ENCODE data around the gene EFEMP1.

Gene EFEMP1

DNA sequence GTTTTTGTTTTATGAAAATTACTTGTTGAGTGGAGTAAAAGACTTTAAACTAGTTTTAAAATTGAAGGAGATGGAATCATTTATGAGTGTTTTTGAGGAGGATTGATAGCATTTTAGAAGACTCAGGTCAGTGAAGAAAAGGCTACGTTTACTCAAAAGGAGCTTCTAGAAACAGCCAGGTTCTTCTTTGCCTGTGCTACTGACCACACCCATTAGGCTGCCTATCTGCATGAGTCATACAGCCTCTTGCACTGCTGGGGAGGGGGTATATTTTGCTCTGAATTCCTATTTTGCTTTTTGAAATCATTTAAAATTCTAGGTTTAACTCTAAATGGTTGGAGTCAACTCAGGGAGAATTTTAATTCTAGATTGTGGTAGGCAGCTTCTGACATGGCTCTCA is 22.3 kb downstream of the EFEMP1 start:
- no peak for DNase-seq (ENCODE audit: insufficient read length, low spot score)
- FAIRE-seq, result no peak

DNA sequence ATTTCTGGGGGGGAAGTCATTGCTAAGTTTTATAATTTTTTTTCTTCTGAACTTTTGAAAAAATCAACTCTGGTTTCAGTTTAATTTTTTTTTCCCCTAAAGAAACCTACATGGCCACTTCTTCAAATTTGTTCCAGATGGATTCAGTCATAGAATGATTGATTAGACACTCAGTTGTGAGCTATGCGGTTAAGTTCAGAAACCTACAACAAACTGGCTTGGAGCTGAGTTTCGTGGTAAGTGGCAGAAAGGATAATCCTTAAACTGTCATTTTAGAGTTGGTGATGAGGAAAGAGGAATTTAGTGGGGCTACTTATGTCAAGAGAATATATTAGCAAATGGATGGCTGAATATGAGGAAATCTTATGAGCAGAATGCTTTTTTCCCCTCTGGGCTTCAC is 23.7 kb downstream of the EFEMP1 start:
- FAIRE-seq (no peak), DNase-seq (ENCODE audit: insufficient read length, low spot score) (no peak)

DNA sequence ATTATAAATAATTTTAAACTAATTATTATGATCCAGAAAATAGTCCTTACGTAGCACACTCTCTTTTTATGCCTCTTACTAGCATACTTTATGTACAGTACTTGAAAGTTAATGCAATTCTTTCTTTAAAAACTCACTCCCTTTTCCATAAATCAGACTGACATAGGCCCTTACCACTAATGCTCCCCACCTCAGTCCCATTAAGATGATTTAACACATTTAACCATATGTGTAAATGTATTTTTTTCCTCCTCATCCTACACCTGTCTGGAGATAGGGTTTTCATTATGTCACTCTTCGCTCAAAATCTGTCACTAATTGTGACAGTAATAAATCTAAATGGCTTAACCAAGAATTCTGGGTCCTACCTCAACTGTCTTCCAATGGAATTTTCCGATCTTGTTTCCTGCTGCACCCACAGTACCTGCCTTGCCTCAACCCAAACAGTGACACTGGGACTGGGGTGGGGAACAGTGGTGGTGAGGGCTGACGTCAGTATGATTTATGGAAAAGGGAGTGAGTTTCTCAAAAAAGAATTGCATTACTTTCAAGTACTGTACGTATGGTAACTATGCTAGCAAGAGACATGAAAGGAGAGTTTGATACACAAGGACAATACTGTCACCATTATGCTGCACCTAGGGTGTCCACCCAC is 25.1 kb downstream of the EFEMP1 start:
- FAIRE-seq, result no peak
- DNase-seq (ENCODE audit: insufficient read length, low spot score), result no peak

DNA sequence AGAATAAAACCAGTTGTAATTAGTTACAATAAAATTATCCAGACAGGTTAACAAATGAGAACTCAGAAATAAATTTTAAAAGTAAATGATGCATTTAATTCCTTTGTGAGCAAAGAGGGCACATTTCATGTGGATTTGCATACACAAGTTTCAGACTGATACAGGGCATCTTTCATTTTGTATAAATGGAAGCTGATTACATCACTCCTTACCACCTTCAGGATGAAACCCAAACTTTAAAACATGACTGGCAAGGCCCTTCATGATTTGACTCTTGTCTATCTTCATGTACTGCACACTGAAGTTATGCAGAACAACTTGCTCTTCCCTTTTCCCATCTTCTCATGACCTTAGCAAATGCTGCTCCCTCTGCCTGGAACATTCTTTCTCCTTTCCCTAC is 26.9 kb downstream of the EFEMP1 start:
- FAIRE-seq (peak; percentile 64), DNase-seq (ENCODE audit: insufficient read length, low spot score) (no peak)

DNA sequence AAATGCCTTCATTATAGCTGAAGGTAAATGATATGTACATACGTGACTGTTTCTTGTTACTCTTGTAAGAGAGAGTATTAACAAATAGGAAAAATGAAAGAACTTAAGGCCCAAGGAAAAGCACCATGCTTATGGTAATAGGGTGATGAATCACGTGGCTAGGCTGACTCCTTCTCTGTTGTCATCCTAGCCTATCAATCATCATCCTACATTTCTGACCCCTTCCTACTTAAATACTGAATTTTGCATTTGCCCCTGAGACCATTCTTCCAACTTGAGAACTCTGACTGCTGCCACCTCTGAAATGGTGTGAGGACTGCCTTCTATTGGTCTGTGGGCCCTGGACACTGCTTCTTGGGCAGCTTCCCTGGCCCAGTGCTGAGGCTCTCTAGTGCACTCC is 28.9 kb downstream of the EFEMP1 start:
- FAIRE-seq (no peak), DNase-seq (ENCODE audit: insufficient read length, low spot score) (no peak)

DNA sequence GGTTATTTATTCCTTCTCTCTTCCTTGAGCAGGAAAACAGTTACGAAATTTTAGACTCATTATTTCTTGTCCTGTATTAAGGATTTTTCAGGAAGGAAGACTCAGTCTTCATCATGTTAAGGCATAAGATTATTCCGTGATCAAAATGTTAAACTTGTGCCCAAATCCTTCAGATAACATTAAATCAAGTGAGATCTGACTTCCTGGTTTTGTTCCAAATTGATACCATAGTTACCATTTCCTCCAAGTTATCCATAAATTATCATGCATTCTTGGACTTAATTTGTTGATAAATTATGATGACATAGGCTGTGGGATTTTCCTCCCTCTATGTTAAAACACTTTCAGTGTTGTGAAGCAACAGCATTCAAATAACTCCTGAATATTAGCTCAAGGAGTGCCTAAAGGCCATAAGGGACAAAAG is 31.9 kb downstream of the EFEMP1 start:
- DNase-seq (ENCODE audit: insufficient read length, low spot score) (no peak), FAIRE-seq (no peak)

DNA sequence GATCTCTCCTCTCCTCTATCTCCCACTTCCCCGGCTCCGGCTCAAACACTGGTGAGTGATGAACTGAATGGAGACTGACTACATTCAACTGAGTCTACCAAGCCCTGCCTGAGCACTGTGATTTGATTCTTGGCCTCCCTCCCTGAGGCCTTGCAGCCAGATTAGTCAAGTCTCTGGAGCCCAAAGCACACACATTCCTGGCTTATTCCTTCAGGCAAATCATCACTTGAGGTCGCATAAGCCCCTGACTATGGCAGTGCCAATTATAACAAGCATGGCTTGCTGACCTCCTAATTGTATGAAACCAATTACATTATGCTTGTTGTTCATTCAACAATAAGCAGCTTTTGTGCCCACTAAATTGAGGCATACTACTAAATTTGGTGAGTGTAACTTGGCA is 34.6 kb downstream of the EFEMP1 start:
- peak; percentile 84 for FAIRE-seq
- no peak for DNase-seq (ENCODE audit: insufficient read length, low spot score)

DNA sequence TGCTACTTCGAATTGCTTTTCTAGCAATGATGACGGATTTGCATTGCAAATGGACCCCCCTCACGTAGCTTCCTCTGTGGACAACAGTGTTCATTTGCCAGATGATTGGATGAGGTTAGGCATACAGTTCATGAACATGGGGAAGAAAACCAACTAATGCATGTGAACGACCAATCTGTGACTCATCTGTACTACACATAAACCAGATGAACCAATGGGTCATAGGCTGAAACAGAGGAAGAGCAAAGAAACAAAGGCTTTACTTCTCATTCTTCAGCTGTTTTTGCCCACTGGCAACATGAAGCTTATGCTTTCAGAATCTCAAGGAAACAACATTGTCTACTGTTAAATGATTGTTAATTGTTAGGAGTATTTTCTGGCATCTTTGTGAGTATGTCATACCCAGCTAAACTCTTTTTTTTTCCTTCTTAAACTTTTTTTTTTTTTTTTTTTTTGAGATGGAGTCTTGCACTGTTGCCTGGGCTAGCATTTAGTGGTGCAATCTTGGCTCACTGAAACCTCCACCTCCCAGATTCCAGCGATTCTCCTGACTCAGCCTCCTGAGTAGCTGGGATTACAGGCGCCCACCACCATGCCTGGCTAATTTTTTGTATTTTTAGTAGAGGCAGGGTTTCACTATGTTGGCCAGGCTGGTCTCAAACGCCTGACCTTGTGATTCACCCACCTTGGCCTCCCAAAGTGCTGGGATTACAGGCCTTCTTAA is 35.5 kb downstream of the EFEMP1 start:
- FAIRE-seq (peak; percentile 78), DNase-seq (ENCODE audit: insufficient read length, low spot score) (no peak)

DNA sequence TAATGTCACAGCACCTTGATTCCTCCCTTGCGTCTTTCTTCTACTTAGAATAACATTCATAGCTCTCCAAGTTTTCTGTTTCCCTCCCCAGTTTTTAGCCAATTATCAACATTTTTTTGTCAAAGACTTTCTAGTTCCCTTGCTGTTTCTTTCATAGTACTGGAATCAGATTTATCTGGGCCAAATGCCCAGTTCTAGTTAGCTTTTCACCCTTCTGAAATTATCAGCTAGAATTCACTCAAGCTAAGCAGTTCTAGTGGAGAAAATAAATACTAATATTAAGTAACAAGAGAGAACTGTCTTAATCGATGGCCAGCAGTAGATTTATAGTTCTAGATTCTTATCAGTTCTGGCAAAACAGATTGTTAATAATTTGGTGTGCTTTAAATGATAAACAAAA is 36.2 kb downstream of the EFEMP1 start:
- FAIRE-seq (no peak), DNase-seq (ENCODE audit: insufficient read length, low spot score) (no peak)

DNA sequence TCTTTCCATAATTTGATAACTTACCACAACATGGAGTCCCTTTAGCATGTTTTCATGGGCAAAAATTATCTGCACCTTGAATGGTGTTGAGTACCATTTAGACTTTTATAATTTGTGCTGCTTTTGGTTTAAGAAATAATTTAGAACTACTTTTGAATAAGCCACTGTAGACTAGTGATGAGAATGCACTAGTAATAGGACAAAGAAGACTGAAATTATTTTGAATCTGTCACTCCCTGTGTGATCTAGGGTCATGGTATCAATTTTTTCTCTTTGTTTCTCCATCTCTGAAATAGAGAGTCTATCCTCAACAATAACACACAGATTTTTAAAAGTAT is 37.7 kb downstream of the EFEMP1 start:
- no peak for FAIRE-seq
- no peak for DNase-seq (ENCODE audit: insufficient read length, low spot score)

DNA sequence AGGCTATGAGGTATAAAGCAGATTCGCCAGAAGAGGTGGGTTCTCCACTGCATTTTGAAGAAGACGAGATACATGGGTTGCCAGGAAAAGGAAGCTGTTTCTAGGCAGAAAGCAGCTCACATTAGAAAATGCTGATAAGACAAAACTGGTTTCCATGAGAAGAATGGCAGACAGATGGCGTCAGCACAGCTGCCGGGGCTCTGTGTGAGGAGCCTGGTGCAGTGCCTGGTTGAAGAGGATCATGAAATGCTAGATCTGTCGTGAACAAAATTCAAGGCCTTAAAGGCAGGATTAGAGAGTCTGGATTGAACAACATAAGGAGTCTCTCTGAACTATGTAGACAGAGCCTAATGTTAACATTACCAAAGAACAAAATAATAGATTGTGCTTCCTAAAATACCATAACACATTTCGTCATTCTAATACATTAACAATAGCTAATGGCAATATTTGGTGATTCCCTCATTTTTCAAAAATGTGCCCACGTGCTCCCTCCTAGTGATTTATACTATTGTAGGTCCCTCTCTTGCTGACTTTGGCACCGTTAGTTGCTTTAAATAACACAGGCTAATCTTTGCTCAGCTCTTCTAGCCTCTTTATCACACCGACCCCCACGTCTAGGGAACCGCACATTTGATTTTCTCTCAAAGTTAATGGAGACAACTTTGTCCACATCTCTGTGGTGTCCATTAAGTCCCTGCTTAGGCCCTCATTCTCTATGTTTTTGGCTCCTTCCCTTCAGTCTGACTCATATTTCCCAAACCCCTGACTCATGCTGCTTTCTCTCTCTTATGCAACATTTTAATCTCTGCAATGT is 38.2 kb downstream of the EFEMP1 start:
- DNase-seq (ENCODE audit: insufficient read length, low spot score), result peak; percentile 43
- FAIRE-seq, result no peak

DNA sequence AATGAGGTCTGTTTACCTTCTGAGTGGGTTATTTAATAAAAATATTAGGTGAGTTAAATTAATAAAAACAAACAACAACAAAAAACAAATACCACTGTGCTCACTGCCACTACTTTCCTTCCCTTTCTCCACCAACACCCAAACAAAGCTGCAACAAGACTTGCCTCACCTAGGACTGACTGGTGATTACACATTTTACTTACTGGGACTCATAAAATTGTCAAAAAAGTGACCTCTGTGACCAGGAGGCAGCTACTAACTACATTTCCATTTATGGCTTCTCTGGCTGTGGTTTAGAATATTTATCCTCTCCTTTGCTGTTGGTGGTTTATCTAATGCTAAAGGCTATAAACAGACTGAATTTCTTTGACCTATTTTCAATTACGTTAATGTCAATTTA is 39.8 kb downstream of the EFEMP1 start:
- FAIRE-seq (peak; percentile 20), DNase-seq (ENCODE audit: insufficient read length, low spot score) (no peak)

DNA sequence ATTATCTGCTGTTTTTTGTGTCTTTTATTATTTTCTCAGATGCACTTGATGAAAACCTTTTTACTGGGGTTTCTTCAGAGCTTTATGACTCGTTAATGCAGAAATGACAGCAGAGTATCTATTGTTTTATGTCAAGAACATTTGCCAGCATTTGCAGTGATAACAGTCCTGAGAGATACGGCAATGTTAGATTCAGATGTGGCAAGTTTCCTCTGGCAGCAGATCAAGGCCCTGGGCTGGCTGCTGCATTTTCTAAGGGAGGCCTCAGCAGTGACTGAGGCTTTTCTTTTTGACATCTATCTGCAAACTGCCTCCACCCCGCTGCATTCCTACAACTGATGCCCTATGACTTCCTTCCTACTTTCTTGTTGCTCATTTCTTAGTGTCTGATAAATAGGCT is 40.2 kb downstream of the EFEMP1 start:
- DNase-seq (ENCODE audit: insufficient read length, low spot score) (no peak), FAIRE-seq (no peak)

DNA sequence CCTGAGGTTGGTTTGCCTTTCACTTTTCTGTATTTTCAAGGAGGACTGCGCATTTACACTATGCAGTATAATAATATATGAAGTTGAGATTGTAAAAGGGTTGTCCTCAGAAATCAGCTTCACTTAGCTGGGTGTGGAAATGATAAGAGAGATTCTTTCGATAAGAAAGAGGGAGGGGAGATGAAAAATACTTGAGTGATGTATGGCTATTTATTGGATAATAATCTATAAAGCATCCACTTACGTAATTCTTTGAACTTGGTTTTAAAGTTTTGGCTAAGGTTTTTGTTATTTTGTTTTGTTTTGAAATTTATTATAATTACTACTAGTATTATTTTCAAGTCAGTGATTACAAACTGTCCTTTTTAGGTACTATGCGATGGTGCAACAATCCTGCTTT is 40.6 kb downstream of the EFEMP1 start:
- DNase-seq (ENCODE audit: insufficient read length, low spot score), result no peak
- no peak for FAIRE-seq

DNA sequence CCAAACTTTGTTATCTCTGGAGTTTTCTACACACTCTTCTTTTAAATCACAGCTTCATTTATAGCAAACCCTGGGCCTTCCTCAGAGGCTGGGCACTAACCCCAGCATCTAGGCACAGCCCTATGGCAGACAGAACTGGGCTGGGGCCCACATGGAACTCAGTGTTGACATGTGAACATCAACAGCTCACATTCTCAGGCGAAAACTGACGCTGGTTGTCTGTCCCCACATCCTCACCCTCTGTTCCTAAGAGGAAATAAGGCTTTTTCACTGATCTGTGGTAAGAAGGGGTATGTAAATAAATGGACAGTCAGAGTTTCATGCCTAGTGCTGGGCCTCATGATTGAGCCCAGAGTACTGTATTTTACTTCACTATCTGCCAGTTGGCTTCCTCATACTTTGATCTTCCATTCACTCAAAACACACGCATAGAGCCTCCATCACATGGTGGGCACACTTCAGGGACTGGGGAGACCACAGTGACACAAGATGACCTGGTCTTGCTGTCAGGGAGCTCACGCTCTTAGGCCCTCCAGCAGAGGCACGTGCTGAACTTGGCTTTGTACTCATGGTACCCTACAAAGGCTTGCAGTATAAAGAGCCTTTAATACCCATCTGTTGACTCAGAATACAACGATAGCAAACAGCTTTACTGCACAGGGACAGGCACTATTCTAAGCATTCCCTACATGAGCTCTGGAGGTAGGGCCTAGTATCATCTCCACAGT is 43.0 kb downstream of the EFEMP1 start:
- DNase-seq (ENCODE audit: insufficient read length, low spot score) (no peak), FAIRE-seq (peak; percentile 82)

DNA sequence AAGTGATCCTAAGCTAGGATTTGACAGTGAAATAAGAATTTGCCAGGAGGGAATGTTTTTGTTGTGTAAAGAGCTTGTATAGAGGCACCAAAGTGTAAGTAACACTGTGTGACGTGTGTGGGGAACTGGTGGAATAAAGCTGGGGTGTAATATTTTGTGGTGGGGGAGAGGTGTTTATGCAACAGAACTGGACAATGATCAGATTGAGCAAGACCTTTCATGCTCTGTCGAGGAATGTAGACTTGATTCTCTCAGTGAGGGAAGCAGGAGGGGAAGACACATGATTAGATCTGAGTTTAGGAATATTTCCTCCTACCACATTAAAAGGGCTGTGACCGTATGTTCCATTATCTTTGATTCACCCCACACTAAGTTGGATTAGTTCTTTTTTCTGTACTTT is 43.6 kb downstream of the EFEMP1 start:
- no peak for FAIRE-seq
- DNase-seq (ENCODE audit: insufficient read length, low spot score), result no peak

DNA sequence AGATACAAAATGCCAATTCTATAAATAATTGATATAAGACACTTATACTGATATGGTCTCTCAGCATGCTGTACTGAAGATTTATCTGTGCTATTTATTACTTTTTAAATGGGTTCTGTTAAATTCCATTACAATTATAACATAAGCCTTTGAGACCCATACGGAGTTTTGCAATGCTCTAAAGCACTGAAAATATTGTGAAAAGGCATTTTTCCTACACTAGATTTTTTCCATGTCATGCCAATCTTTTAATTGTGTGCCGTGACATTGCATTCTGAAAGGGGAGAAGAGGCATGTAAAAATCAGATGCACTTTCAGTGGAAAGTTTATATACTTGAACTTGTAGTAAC is 46.5 kb downstream of the EFEMP1 start:
- FAIRE-seq (no peak), DNase-seq (ENCODE audit: insufficient read length, low spot score) (no peak)

DNA sequence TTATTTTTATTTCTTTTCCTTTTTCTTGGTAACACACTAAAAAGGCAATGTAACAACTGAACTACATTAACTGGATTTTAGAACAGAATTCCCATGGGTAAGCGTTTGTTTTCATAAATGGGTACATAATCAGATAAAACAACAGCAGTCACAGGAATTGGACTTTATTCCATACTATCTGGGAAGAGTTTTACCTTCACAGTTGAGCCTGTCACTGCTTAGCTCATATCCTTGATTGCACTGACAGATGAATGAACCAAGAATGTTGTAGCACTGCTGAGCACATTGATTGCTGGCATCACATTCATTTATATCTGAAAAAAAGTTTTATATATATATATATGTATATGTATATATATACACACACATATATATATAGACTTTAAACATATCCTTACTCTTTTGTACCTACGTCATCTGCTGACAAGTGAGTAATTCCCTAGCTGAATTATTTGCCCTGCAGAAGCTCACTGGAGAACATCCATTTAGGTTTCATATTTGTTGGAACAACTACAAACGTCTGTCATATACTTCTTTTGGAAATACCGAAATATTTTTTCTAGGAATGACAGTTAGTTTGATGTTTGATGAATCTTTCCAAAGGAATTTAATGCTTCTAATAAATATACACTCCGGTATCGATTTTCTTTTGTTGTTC is 47.0 kb downstream of the EFEMP1 start:
- FAIRE-seq (no peak), DNase-seq (ENCODE audit: insufficient read length, low spot score) (no peak)

DNA sequence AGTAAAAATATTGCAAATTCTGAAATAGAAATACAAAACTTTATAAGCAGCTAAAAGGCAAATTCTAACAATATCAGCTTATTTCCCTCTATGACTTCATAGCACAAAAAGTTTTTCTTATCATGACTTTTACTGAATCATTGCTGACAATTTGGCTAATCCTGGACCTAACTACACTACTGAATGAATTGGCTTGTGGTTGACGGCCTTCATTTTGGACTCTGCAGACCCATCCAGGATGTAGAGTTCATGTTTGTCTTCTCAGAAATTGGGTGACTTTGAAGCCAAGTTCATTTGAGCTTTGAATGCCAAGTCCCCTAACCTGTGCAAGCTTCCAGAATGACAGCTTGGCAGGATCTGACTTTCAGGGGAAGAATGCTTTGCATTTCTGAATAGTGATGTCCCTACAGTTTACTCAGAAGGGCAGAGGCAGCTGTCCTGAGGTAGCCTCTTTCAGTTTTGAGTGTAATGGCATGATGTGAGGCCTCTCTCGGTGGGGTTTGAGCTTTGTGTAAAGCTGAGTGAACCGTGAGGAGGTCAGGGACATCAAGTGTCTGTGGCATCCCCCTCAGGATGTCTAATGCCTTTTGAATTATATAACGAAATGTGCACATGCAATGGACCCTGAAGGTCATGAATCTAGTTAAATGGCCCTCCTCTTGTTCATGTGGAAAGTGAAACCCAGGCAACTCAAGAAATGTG is 48.0 kb downstream of the EFEMP1 start:
- peak; percentile 16 for FAIRE-seq
- no peak for DNase-seq (ENCODE audit: insufficient read length, low spot score)

DNA sequence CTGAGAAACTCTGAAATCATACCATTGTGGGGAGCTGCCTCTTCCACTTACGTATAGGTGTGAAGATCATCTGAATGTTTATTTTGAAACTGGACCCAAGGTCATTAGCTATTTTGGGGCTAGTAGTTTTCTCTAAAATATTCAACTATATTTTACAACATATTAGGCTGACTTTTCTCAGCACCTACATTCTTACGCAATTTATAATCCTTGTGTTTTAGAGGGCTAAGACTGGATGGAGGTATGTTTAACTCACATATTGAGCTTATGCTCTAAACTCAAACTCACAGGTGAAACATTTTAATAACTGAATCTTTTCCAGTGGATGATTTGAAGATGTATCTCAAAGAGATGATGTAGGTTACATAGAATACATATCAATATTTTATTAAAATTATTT is 49.2 kb downstream of the EFEMP1 start:
- DNase-seq (ENCODE audit: insufficient read length, low spot score), result no peak
- no peak for FAIRE-seq
